Right cardiac atrium (tissue), 5 donors: ENCODE results near the gene TMEM35A. TPM values are rescaled to one million over a fixed set of nuclear protein-coding genes. Genes with fewer than 3 reads are reported as not detected.
"Not testable (repeated sequence)": the region's sequence is repeated elsewhere in the genome, so short reads cannot be mapped to it uniquely, and the experiment has no call there.

ENCODE experiments used
- ATAC-seq, 2 donors: fragments of 200-7000 bp; cut with Tn5 transposase; one replicate each; pipeline versions ENCODE4 v1.8.0 to v1.9.1; 2020; ENCODE audit warnings: moderate library complexity in 2 of 2, mild to moderate bottlenecking in 1 of 2
- DNase-seq, 3 donors: peaks; one replicate each; pipeline ENCODE4 v3.0.0-alpha.2; 2020
- H3K27ac ChIP-seq: one replicate; pipeline ENCODE4 v1.5.1; 2013; ENCODE audit warnings: mild to moderate bottlenecking, low read length, control low read depth, moderate library complexity
- H3K27me3 ChIP-seq: one replicate; pipeline ENCODE4 v1.6.1; 2013; ENCODE audit not compliant: control insufficient read depth, insufficient read depth
- H3K4me1 ChIP-seq: one replicate; pipeline ENCODE4 v1.6.1; 2013; ENCODE audit warnings: low read length; ENCODE audit not compliant: control insufficient read depth, insufficient read depth
- H3K4me3 ChIP-seq: one replicate; pipeline ENCODE4 v1.5.1; 2013; ENCODE audit warnings: low read length, control low read depth
- H3K9me3 ChIP-seq: one replicate; pipeline ENCODE4 v1.6.1; 2013; ENCODE audit warnings: low read length; ENCODE audit not compliant: control insufficient read depth
- WGBS: extraction: QIAGEN DNeasy Blood & Tissue Kit; methylation state at CpG from one replicate; pipeline ENCODE4 v1.1.7; 2013; 5-methylcytosine and 5-hydroxymethylcytosine counted together
- intact Hi-C, 4 donors: fragments of 100-400 bp; cut with DNase I; formaldehyde crosslinking; loops; one replicate each; pipeline versions ENCODE4 v1.11.0 to v1.14.0; 2022 to 2023
- long read RNA-seq, 4 donors: library from polyadenylated mRNA; unstranded; transcript quantifications; one replicate each; pipeline ENCODE4 v2.0.0, GENCODE V29; 2020 to 2021
- polyA plus RNA-seq: library from polyadenylated mRNA; stranded (reverse); fragments of 200-250 nt; gene quantifications from one replicate; pipeline ENCODE4 v1.2.3, GENCODE V29; 2013
- total RNA-seq, 4 donors: library from RNA; stranded (reverse); fragmentation: NEBNext Ultra II Directional; extraction: Animal tissue kit (Norgen Biotek cat#: 25700); gene quantifications; one replicate each; pipeline ENCODE4 v1.2.1, GENCODE V29; 2021
- donor health status: healthy with polysubstance abuse.
- donor health status: DM: no; HTN: yes; CAD: no.
- donor health status: DM: no; HTN: no; CAD: no.
- donor health status: DM: no; HTN: yes; CAD: no; lungs with severe emphysema.
- donor health status: DM: yes; HTN: yes; CAD: no.

TMEM35A gene, protein sequence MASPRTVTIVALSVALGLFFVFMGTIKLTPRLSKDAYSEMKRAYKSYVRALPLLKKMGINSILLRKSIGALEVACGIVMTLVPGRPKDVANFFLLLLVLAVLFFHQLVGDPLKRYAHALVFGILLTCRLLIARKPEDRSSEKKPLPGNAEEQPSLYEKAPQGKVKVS
- under 1 TPM; 0.23 to 0.50 (median 0.33) TPM for total RNA-seq
- 0.66 TPM for polyA plus RNA-seq
- long read RNA-seq, donor 1, partial matches to known transcripts = 0 of 1 reads
- long read RNA-seq, donor 1, other reads (novel, unspliced or antisense) = 0 of 1 reads
- long read RNA-seq, donor 2 = 0 reads
- long read RNA-seq, donor 3, partial matches to known transcripts = 0 of 1 reads
- long read RNA-seq, donor 3, other reads (novel, unspliced or antisense) = 0 of 1 reads
- long read RNA-seq, donor 4, partial matches to known transcripts = 0 of 1 reads
- long read RNA-seq, donor 4, other reads (novel, unspliced or antisense) = 0 of 1 reads

GRCh38 chrX:101078716-101079598, at the start of gene TMEM35A:
TSS of gene TMEM35A (plus strand) at chrX:101078879. CDS start at chrX:101079003, 124 bp downstream.
- WGBS = 5% methylated on average over 23 of the region's 23 CpGs
- no peak within 1 kb of the TSS for H3K27ac ChIP-seq

DNA sequence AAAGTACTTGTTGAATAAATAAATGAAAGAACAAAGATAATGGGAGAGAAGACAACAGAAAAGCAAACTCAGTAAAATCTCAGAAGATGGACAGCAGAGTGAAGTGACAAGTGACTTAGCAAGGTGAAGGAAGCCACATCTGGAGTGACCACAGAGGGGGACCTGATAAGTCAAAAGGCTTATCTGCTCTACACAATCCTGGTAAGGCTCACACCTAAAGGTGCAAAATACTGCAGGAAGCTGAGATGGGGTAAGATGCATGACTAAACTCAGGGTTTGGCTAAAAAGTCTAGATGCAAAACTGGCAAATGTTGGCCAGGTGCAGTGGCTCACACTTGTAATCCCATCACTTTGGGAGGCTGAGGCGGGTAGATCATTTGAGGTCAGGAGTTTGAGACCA, 49.0 kb upstream of the TMEM35A start:
- ATAC-seq (no peak), DNase-seq (no peak)
- no peaks in the 10 kb centered on the region for H3K27me3 ChIP-seq
- intact Hi-C loops = no loop called here
- WGBS = 92% methylated on average over 1 of the region's 1 CpG
- H3K27ac ChIP-seq = no peak overlapping the region
- H3K9me3 ChIP-seq = no peaks in the 10 kb centered on the region
- no peak overlapping the region for H3K4me3 ChIP-seq
- no peaks in the 10 kb centered on the region for H3K4me1 ChIP-seq

More at GRCh38 chrX:101078716-101079598, at the start of gene TMEM35A:
- no peak for DNase-seq
- ATAC-seq = peak in 1 of 2 donors; percentile 36
- Histone ChIP-seq H3K4me3 (peak within 1 kb of the TSS; percentile 48), H3K4me1 (no peaks in the 10 kb centered on the region), H3K27me3 (no peaks in the 10 kb centered on the region), H3K9me3 (no peaks in the 10 kb centered on the region)
- intact Hi-C loops = no loop called here

GRCh38 chrX:101037231-101037630, 41.4 kb upstream of the TMEM35A start:
- Histone ChIP-seq H3K9me3 (no peaks in the 10 kb centered on the region), H3K4me1 (no peaks in the 10 kb centered on the region), H3K4me3 (no peak overlapping the region), H3K27me3 (no peaks in the 10 kb centered on the region), H3K27ac (no peak overlapping the region)
- intact Hi-C loops = no loop called here
- no peak for DNase-seq
- ATAC-seq = no peak

DNA sequence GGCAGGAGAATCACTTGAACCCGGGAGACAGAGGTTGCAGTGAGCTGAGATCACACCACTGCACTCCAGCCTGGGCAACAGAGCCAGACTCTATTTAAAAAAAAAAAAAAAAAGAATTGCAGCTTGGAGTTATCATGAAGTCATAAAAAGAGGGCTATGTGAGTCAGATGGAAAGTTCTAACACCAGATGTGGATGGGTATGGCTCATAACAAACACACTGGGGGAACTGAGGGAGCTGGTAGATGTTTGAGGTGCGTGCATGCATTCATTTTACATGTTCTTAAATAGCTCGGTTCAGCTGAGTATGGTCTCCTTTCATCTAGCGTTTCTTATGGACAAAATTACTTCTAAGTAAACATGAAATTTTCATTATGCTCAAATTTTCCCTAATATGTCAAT, 38.5 kb upstream of the TMEM35A start:
- no peak for ATAC-seq
- no peaks in the 10 kb centered on the region for H3K4me1 ChIP-seq
- no peak for DNase-seq
- no peaks in the 10 kb centered on the region for H3K27me3 ChIP-seq
- H3K27ac ChIP-seq = no peak overlapping the region
- H3K4me3 ChIP-seq = no peak overlapping the region
- no peaks in the 10 kb centered on the region for H3K9me3 ChIP-seq
- 97% methylated on average over 4 of the region's 4 CpGs for WGBS
- intact Hi-C loops = no loop called here

DNA sequence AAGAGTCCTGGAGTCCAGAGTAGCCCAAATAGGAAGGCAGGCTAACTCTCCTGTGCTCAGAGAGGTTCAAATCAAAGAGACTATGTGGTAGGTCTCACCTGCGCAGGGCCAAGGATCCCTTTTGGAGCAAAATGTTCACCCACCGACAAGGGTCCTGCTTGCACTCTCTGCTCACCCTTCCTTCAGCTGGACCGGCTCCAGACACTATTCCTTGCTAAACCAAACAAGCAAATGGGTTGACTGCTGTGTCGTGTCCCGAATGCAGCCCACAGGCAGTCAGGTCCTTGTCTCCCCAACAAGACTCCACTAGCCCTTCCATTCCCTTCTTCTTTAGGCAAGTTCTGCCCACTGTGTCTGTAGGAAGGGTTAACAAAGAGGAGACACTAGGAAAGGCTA, 27.5 kb upstream of the TMEM35A start:
- intact Hi-C loops = no loop called here
- Histone ChIP-seq H3K27ac (peak overlapping the region; percentile 75), H3K9me3 (no peaks in the 10 kb centered on the region), H3K4me3 (peak overlapping the region; percentile 62), H3K27me3 (no peaks in the 10 kb centered on the region), H3K4me1 (no peaks in the 10 kb centered on the region)
- DNase-seq (no peak), ATAC-seq (no peak)
- WGBS = 16% methylated on average over 5 of the region's 5 CpGs

- ATAC-seq (peak; percentile 99 to 100), DNase-seq (peak; percentile 81 to 91 (median 90))
- Histone ChIP-seq H3K4me3 (peak within 1 kb of the TSS; percentile 62), H3K27me3 (no peaks in the 10 kb centered on the region), H3K27ac (peak within 1 kb of the TSS; percentile 75), H3K9me3 (no peaks in the 10 kb centered on the region), H3K4me1 (no peaks in the 10 kb centered on the region)
- intact Hi-C loops = no loop called here
- WGBS = 0% methylated on average over 32 of the region's 43 CpGs
Measured at GRCh38 chrX:101051549-101052302, 27.0 kb upstream of the TMEM35A start, which contains the start of gene TRMT2B. TSS of gene TRMT2B (minus strand) at chrX:101052111. CDS start at chrX:101042289, 9,822 bp downstream.

DNA sequence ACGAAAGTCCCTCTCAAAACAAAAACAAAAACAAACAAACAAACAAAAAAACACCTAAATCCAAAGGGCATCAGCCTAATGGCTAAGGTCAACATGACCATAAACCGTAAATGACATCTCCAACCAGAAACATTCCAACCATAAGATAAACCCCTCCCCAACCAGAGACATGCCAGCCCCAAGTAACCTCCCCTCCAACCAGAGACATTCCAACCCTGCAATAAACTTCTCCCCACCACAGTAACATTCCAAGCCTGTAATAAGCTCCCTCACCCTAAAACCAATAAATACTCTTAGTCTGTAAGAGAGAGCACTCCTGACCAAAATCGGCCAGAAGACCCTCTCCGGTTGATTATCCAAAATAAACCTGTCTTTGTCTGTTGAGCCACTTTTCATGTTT, 22.1 kb upstream of the TMEM35A start:
- DNase-seq, ATAC-seq, intact Hi-C loops, H3K4me1 ChIP-seq, H3K9me3 ChIP-seq, H3K27me3 ChIP-seq, H3K27ac ChIP-seq, H3K4me3 ChIP-seq: not testable (repeated sequence)
- 89% methylated on average over 4 of the region's 4 CpGs for WGBS

- Histone ChIP-seq H3K4me1 (no peaks in the 10 kb centered on the region), H3K27me3 (no peaks in the 10 kb centered on the region), H3K9me3 (no peaks in the 10 kb centered on the region), H3K27ac (no peak overlapping the region), H3K4me3 (no peak overlapping the region)
- no peak for ATAC-seq
- DNase-seq = no peak
- intact Hi-C loops = no loop called here
- WGBS = 72% methylated on average over 3 of the region's 3 CpGs
Measured at GRCh38 chrX:101057093-101057714, 21.5 kb upstream of the TMEM35A start.

DNA sequence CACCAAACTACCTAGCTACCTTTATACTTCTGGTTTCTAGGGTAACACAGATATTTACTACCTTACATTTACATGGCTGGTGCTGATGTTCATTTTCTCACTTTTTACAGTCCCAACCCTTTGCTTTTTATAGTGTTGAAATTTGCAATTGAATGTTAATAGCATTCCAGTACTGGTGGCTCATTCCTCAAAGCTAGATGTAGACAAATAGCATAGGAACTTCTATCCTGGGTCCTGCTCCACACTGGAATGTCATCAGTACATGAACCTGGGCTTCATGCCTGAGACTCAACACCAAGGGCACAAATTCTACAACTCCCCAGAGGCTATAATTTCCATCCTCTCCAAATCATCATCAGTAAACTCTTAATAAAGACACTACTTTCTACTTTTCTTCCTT, 16.5 kb upstream of the TMEM35A start:
- ATAC-seq (no peak), DNase-seq (no peak)
- intact Hi-C loops = no loop called here
- no peak overlapping the region for H3K4me3 ChIP-seq
- no peaks in the 10 kb centered on the region for H3K9me3 ChIP-seq
- H3K27me3 ChIP-seq = no peaks in the 10 kb centered on the region
- H3K27ac ChIP-seq = no peak overlapping the region
- no peaks in the 10 kb centered on the region for H3K4me1 ChIP-seq

- 28% methylated on average over 3 of the region's 3 CpGs for WGBS
- ATAC-seq (no peak), DNase-seq (no peak)
- H3K9me3 ChIP-seq = no peaks in the 10 kb centered on the region
- intact Hi-C loops = no loop called here
- no peaks in the 10 kb centered on the region for H3K27me3 ChIP-seq
- no peak overlapping the region for H3K27ac ChIP-seq
- no peaks in the 10 kb centered on the region for H3K4me1 ChIP-seq
- H3K4me3 ChIP-seq = no peak overlapping the region
Measured at GRCh38 chrX:101071582-101071981, 7.1 kb upstream of the TMEM35A start.
